Stimulated activated CD8-positive, alpha-beta memory T cell treated with anti-CD3 and anti-CD28 coated beads, Interleukin-7, amount 100 ng/mL, for 4 hours (primary cell): ENCODE results near the gene CD209.
"Not testable (repeated sequence)": the region's sequence is repeated elsewhere in the genome, so short reads cannot be mapped to it uniquely, and the experiment has no call there.

Experiments used
- DNase-seq, 2 donors: peaks; one replicate each; pipeline ENCODE4 v3.0.0-alpha.2; 2020; ENCODE audit warnings: low read depth in 2 of 2

CD209 gene

DNA sequence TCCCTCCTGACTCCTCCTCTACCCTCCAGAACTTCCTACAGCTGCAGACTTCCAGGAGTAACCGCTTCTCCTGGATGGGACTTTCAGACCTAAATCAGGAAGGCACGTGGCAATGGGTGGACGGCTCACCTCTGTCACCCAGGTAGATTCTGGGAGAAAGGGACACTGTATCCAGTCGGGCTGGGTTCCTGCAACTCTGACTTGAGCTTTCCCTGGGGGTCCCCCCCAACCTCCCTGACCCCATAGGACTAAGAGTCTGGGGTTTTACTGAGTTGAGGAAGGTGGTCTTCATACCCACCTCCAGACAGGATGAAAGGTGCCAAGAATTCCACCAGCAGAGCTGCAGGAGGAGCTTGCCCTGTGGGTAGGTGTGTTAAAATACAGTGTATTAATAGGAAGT is 20.2 kb upstream of the CD209 start:
- DNase-seq, result no peak

GRCh38 chr19:7766535-7766934 is 19.2 kb upstream of the CD209 start:
- DNase-seq, result no peak

- DNase-seq, result not testable (repeated sequence)
Measured at GRCh38 chr19:7765043-7765442, 17.7 kb upstream of the CD209 start.

GRCh38 chr19:7764157-7764556 is 16.8 kb upstream of the CD209 start:
- DNase-seq, result not testable (repeated sequence)

DNA sequence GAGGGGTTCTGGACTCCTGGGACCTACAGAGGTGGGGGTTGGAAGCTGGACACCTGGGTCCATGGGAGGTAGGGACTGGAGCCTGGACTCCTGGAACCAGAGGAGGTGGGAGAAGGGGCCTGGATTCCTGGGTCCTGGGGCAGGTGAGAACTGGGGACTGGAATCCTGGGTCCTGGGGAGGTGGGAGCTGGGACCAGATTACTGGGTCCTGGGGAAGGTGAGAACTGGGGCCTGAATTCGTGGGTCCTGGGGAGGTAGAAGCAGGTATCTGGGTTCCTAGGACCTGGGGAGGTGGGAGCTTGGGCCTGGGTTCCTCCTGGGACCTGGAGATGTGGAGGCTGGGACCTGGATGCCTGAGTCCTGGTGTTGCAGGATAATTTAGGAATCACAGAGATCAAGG is 16.4 kb upstream of the CD209 start:
- DNase-seq, result no peak

DNA sequence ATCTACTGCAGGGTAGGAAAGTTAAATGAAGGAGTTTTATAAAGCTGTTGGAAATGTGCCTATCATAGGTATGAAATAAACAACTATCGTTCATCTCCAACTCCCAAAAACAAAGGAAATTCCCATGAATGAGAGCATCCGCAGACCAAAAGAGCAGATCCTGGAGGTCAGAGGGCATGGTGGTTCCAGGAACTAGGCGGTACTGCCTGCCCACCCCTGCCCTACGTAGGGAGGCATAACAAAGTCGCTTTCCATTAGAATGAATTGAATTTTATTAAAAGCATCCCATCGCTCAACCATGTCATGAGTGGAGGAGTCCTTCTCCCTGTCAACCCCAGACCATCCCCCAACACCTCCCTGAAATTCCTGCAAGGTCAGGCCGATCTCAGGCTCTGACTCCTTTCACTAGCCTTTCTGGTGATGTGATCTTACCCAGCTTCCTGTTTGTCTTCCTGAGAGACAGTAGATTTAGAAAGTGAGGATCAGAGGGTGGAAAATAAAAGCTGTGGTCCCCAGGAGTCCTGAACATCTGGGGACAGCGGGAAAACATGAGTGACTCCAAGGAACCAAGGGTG is 15.5 kb upstream of the CD209 start, which contains the start of gene CLEC4M:
Gene CLEC4M, plus strand, starts transcription at position 525 of the 575 bp plus-strand sequence. Its CDS starts 24 bp downstream, at position 549.
- DNase-seq, result no peak

DNA sequence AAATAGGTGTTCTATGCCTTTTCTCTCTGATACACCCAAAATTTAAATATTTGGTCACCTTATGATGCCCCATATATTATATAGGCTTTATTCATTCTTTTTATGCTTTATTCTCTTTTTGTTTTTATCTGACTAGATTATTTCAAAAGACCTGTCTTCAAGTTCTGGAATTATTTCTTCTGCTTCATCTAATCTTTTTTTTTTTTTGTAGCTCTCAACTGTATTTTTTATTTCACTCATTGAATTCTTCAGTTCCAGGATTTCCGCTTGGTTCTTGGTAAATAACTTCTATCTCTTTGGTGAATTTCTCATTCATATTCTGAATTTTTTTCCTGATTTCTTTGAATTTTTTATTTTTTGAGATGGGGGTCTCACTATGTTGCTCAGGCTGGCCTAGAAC is 11.8 kb upstream of the CD209 start:
- DNase-seq, result no peak

DNA sequence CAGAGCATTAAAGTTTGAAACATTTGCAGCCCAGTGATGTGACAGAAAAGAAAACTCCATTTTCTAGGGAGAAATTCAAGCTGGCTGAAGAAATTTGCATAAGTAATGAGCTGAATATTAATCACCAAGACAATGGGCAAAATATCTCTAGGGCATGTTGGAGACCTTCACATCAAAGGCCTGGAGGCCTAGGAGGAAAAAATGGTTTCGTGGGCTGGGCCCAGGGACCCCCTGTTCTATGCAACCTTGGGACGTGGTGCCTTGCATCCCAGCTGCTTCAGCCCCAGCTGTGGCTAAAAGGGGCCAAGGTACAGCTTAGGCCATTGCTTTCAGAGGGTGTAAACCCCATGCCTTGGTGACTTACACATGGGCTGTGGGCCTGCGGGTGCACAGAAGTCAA is 10.0 kb upstream of the CD209 start:
- DNase-seq, result no peak

GRCh38 chr19:7756258-7756657 is 8.9 kb upstream of the CD209 start:
- DNase-seq, result no peak

GRCh38 chr19:7751157-7751783 is 3.9 kb upstream of the CD209 start:
- DNase-seq, result peak; percentile 21 to 39

- DNase-seq, result no peak
Measured at GRCh38 chr19:7748756-7749155, 1.4 kb upstream of the CD209 start.

DNA sequence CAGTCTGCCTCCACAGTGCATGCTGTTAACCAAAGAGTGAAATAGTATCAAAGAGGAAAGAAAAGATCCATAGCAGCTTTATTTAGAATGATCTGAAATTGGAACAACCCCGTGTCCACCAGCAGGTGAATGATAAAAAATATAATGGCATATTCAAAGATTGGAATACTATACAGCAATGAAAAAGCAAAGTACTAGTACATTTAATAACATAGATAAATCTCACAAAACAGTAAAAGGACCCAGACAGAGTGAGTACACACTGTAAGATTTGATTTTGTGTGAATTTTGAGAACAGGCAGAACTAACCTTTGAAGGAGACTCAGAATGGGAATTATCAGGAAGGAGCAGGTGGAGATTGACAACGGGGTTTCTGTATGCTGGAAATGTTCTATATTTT is 837 bp upstream of the CD209 start:
- no peak for DNase-seq

- not testable (repeated sequence) for DNase-seq
Measured at GRCh38 chr19:7746306-7746705, 1.0 kb downstream of the CD209 start.

DNA sequence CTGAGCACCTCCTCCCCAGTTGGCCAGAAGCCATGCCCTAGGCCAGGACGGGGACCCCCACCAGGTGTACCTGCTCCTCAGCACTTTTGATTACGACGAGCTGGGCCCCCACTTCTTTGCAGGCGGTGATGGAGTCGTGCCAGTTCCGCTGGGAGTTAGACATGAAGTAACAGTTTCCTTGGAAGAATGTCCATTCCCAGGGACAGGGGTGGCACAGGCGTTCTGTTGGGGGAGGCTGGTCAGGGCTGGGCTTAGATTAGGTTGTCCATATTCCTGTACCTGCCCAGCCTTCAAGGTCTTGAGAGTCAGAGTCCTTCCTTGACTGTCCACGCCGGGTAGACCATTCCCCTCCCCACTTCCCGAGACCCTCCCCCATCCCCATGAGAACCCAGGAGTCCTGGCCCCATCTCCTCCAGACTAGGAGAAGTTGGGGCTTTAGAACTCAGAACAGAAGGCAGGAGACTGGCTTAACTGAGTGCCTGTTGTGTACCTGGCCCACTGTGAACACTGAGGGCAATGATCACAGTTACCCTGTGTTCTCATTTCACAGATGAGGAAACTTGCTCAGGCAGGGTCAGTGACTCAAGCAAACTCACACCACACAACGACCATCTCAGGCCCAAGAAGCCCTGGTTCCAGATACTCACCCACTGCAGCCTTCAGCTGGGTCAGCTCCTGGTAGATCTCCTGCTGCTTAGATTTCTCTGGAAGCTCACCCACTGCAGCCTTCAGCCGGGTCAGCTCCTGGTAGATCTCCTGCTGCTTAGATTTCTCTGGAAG is 2.3 kb downstream of the CD209 start:
- DNase-seq, result no peak

DNA sequence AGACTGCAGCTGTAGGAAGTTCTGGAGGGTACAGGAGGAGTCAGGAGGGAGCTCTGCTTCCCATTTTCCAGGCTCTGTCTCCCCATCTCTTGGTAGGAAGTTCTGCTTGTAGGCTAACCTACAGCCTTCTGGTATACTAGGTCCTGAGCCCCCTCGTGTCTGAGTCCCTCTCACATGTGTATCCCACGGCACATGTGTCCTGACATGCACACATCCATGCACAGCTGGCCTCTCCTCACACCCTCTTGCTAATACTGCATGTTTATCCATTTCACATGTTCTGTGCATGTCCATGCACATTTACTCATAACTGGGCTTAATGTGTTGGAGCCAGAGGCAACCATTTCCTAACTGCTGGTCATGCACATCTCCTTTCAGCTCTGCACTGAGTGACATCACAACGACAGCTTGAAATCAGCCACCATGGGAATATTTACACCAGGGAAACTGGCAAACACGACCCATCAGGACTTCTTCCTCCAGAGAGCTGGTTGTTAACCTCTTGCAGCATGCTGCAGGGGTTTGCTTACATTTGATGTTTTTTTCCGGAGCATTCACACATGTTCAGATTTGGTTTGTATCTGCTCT is 3.0 kb downstream of the CD209 start:
- DNase-seq, result no peak

DNA sequence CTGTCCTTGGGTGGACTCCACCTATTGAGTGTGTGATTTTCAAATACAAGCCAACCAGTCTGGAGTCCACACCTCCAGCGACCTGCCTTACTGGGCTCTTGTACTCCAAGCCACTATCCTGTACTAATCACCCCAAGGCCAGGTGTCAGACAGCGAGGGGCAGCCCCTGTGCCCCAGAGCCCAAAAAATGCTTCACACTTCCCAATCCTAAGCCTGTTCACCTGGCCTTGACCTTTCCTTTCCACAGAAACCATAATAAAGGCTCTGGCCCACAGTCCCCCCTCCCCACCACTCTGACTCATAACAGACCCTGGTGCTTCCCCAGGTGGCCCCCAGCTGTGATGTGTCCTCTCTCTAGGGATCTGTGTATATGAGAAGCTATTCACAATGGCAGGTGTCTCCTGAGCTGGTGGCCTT is 3.9 kb downstream of the CD209 start:
- peak in 1 of 2 donors; percentile 13 for DNase-seq

DNA sequence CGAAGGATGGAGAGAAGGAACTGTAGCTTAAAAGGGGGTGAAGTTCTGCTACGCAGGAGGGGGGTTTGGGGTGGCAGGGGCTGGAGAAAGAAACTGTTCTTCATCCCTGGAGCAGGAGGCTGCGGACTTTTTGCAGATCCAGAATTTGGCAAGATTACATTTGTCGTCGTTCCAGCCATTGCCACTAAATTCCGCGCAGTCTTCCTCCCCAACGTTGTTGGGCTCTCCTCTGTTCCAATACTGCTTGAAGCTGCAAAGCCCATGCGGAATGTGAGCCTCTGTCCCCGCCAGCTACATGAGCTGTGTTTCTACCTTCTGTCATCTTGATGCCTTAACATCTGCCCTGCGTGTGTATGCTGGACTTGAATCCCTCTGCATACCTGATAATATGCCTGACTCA is 4.3 kb downstream of the CD209 start:
- no peak for DNase-seq

GRCh38 chr19:7742575-7742974 is 4.8 kb downstream of the CD209 start:
- DNase-seq, result no peak

GRCh38 chr19:7740682-7741054 is 6.7 kb downstream of the CD209 start:
- DNase-seq, result no peak

DNA sequence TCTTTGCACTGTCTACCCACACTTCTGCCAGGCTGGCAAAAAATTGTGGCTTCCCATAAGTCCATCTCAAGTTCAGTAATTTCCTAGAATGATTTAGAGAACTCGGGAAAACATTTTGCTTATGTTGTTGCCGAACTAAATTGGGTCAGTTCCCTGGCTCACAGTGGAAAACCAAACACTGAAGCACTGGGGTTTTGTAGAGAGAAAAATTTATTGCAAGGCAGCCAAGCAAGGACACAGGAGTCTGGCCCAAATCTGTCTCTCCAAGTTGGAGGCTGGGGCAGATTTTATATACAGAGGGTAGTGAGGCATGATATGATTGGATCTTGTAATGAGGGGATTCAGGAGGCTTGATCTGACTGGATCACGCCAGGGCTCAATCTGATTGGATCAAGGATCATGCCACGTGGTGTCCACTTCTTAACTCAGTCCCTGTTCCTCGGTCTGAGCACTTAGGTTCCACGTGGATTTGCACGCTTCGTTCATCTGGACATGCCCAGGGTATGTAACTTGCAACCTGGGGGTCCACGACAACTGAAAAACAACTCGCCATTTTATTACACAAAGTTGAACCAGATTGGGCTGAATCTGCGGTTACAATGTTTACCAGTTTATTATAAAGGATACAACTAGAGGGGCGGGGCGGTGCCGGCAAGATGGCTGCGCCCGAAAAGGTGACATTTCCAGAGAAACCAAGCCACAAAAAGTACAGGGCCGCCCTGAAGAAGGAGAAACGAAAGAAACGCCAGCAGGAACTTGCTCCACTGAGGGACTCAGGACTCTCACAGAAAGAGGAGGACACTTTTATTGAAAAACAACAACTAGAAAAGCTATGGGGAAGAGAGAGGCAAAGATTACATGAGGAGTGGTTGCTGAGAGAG is 7.3 kb downstream of the CD209 start:
- no peak for DNase-seq

- DNase-seq, result no peak
Measured at GRCh38 chr19:7739211-7739755, 8.1 kb downstream of the CD209 start.
